HG02852 (cell line): ENCODE results near the gene CCDC47.

Experiments used
- ATAC-seq: cut with Tn5 transposase; IDR thresholded peaks from one replicate; pipeline ENCODE4 v1.9.1; 2021; ENCODE audit warnings: mild to moderate bottlenecking, moderate library complexity; ENCODE audit not compliant: unreplicated experiment

CCDC47 gene

DNA sequence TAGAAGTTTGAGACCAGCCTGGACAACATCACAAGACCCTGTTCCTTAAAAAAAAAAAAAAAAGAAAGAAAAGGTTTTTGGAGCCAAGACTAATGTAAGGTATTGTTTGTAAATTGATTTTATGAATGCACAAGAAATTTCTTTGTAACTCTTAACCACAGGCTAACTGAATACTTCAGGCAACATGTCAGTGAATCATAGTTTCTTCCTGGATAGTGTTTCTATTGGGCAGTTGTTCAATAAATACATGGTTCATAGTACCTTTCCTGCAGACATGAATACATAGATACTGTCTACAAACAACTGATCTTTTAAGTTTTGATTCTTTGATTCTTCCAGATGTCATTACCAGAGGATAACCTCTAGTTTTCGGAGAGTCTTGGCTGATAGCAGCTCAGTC lies 12.2 kb upstream of the CCDC47 start:
- no peak for ATAC-seq

DNA sequence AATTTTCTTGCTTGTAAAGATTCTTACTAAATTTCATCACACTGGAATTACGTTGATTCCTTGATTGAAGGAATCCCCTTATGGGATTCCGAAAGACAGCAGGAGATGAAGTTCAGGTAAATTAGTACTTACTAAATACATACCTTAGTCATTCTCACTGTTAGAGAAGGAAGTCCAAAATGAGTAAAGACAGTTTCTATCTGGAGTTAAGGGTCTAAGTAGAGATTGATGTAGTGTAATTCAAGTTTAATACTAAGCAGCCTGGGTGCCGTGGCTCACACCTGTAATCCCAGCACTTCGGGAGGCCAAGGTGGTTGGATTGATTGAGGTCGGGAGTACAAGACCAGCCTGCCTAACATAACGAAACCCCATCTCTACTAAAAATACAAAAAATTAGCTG lies 10.1 kb upstream of the CCDC47 start:
- no peak for ATAC-seq

DNA sequence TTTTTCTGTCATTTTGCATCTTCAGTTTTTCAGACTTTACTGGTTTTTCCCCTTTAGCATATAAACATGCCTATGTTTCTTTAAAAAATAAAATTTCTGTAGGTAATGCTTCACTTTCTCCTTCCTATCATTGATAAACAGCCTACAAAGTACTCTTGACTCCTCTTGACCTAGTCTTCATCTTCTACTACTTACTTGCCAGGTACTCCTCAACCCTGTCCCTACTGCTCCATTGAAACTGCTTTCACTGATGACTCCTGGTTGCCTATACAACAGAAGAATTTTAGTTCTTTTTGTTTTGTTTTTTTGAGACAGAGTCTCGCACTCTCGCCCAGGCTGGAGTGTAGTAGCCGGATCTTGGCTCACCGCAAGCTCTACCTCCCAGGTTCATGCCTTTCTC lies 7.5 kb upstream of the CCDC47 start:
- no peak for ATAC-seq

GRCh38 chr17:63780507-63780906 lies 7.1 kb upstream of the CCDC47 start:
- ATAC-seq, result no peak

- no peak for ATAC-seq
These were observed 2.0 kb upstream of the CCDC47 start for GRCh38 chr17:63775420-63775819.

GRCh38 chr17:63774969-63775265 lies 1.5 kb upstream of the CCDC47 start:
- no peak for ATAC-seq

GRCh38 chr17:63774141-63774968 lies 958 bp upstream of the CCDC47 start, which contains the start of gene DDX42:
TSS of gene DDX42 (plus strand) at chr17:63774170. CDS start at chr17:63787050, 12,880 bp downstream.
- peak; percentile 16 for ATAC-seq

DNA sequence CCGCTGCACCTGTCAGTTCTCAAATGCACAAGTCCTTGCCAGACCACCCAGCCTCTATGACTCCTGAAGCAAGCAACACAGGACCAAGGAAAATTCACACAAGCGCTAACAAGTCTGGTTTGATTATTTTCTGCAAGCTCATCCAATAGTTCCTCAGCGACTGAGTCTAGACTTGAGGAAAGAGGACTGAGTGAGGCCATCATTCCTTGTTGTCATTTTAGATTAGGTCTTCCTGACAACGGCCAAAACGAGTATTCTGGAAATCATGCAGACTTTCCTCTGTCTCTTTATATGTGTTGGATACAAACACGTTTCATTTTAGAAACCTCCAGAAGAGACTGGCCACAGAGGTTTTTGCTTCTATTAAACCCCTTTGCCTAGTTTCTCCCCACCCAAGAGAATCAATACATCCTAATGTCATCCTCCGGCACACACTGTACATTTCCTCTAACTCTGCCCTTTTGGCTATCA lies 561 bp downstream of the CCDC47 start:
- no peak for ATAC-seq

- no peak for ATAC-seq
These were observed 5.0 kb downstream of the CCDC47 start for GRCh38 chr17:63768433-63768832.

DNA sequence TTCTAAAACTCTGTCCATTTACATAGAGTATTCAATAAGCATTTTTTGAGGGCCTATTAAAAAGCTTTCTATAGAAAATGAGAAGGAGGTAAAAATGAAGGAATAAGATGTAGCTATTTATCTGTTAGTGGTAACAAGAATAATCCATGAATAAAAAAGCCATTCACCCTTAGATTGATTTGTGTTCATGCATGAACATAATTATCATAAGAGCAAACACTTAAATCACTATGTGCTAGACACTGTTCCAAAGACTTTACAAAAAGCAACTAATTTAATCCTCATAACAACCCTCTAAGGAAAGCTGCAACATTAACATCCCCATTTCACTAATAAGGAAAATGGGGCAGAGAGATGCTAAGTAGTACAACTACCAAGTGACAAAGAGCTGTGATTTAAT lies 6.6 kb downstream of the CCDC47 start:
- ATAC-seq, result no peak

GRCh38 chr17:63764716-63765115 lies 8.7 kb downstream of the CCDC47 start:
- ATAC-seq, result no peak

DNA sequence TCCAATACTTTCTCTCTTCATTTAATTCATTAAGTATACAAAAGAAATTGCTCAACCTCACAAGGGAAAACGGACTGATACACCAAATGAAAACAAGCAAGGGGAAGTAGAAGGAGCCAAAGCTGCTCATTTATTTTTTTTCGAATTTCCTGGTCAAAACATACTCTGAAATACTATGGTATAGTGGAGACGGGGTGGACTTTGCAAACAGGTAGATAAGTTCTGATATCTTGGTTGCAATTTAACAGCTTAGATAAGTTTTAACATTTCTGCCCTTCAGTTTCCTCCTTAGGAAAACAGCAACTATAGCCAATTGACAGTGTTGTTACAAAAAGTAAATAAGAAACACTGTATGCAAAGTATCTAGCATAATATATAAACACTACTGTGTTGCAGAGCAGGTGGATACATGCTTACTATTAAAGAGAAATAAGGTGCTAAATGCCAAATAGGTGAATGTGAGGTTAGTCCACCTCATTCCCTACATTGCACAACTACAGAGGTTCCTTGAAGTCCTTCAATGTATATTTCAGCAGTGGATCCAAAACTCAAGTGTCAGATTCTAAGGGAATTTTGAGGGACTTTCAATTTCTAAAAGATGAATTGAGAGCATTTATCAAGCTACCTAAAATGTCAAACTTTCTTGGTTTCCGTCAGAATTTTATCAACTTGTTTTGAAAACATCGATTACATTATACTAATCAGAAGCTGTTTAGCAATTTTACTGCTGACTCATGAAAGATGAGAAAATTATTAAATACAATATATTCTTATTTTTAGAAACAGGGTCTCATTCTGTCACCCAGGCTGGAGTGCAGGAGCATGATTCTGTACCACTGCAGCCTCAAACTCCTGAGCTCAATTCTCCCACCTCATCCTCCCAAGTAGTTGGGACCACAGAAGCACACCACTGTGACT lies 11.0 kb downstream of the CCDC47 start:
- ATAC-seq, result no peak

- no peak for ATAC-seq
These were observed 12.4 kb downstream of the CCDC47 start for GRCh38 chr17:63760771-63761539.

GRCh38 chr17:63758428-63758827 lies 15.0 kb downstream of the CCDC47 start:
- no peak for ATAC-seq

DNA sequence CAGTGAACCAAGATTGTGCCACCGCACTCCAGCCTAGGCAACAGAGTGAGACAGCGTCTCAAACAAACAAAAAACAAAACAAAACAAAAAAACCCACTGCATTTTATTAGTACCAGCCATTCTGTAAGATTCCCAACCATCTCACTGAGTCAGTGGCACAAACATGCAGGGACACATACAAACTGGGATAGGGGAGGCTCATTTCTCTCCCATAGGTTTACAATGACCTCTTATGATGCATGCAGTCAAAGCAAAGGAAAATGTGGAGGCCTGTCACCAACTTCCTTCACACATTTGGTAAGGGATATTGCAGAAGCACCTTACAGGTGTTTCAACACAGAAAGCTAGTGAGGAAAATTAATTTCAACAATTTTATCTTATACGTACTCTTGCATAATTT lies 19.4 kb downstream of the CCDC47 start:
- no peak for ATAC-seq

- ATAC-seq, result no peak
These were observed 20.2 kb downstream of the CCDC47 start for GRCh38 chr17:63753215-63753614.

- no peak for ATAC-seq
These were observed 20.7 kb downstream of the CCDC47 start for GRCh38 chr17:63752707-63753106.

DNA sequence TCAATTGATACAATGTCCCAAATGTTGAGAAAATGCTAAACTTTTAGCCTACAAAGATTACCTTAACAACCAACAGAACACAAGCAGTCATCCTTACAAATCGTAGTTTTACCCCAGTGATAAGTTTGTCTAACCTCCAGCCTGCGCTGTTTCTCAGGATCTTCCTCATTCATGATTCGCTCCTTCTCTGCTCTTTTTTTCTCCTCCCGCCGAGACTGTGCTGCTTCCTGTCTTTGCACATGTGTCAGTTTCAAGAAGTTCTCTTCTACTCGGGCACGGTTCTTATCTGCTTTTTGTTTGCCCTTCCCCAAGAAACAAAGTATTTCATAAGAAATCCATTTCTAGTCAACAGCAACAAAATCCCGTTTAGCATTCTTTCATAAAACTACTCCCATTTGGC lies 21.6 kb downstream of the CCDC47 start:
- no peak for ATAC-seq

DNA sequence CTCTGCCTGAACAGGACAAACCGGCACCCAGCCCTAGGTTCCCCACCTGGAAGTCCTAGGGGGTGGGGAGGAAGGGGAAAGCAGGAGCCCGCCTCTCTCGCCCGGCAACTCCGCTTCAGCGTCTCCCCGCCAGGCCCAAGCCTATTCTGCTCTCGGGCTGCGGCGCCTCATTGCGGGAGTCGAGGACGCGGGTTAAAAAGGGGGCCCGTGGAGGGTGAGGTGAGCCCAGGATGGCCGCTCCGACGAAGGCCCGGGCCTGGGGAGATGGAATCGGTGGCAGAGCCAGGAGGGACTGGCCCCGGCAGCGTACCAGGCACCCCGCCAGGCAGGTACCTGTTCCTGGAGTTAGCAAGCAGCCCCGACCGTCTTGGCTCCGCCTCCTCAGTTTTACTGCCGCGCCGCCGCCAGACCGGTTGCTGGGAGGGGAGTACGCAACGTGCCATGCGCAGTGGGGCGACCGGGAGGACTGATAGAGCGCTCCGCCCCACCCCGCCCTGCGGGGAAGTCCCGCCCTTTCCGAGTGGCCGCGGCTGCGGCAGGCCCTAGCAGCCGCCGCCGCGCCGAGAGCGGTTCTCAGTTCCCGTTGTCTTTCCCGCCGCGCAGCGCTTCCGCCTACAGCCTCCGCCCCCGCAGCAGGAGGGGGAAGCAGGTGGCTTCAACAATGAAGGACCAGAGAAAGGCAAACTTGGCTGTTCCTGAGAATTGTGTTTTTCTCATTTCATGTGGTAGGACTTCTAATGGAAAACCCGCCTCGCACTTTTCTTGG lies 31.8 kb downstream of the CCDC47 start, which contains the start of gene STRADA:
STRADA (minus strand) TSS at position 392 of the 766 bp plus-strand sequence. CDS start 13,430 bp downstream, outside the sequence.
- ATAC-seq, result peak; percentile 75

- ATAC-seq, result no peak
These were observed 32.3 kb downstream of the CCDC47 start for GRCh38 chr17:63741143-63741407.
